Pons (tissue), 1 donor: ENCODE measurements around the gene SYNE2.
"Not testable (repeated sequence)": the region's sequence is repeated elsewhere in the genome, so short reads cannot be mapped to it uniquely, and the experiment has no call there.

ENCODE experiments used
- DNase-seq: peaks from one replicate; pipeline ENCODE4 v3.0.0-alpha.2; 2016; ENCODE audit warnings: low spot score

The SYNE2 gene

DNA sequence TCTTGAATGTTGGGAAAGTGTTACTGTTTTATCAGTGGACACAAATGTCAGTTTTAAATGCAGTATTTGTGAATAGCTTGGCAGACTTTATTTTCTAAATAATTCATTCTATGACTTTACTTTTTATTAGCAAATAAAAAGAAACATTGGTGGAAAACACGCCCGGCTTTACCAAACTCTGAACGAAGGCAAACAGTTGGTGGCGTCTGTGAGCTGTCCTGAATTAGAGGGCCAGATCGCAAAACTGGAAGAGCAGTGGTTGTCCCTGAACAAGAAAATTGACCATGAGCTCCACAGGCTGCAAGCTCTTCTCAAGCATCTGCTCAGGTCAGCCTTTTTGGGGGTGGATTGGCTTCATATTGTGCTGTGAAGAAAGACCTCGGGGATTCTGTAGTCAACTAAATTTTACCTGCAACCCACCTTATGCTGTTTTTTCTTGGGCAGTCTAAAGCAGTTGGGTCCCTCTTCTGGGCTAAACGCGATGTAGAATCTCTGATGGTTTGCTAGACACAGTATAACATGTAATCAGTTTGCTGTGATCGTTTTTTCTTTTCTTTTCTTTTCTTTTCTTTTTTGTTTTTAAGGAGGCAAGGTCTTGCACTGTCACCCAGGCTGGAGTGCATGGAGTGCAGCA is 285.0 kb downstream of the SYNE2 start:
- DNase-seq: peak; percentile 9

GRCh38 chr14:64147126-64147790 is 294.5 kb downstream of the SYNE2 start:
- no peak for DNase-seq

GRCh38 chr14:64149921-64150320 is 297.1 kb downstream of the SYNE2 start:
- no peak for DNase-seq

- DNase-seq: no peak
Observed at GRCh38 chr14:64158608-64159007, 305.8 kb downstream of the SYNE2 start.

DNA sequence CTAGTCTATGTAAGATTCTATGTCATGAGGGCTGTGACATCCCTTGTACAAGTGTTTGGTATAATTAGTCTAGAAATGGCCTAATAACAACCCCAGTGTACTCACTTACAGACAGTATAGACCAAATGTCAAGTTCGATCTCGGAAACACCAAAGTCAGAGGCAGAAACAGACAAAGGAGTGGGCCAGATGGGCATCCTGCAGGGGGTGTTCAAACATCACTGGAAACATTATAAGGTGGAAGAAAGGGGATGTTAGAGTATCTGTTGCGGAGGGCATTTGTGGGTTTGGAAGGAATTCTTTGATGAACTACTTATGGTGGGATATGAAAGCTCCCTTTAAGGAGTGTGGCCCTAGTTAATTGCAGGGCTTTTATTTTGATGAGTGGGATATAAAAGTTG is 306.8 kb downstream of the SYNE2 start:
- DNase-seq: no peak

GRCh38 chr14:64170181-64170580 is 317.4 kb downstream of the SYNE2 start:
- no peak for DNase-seq

DNA sequence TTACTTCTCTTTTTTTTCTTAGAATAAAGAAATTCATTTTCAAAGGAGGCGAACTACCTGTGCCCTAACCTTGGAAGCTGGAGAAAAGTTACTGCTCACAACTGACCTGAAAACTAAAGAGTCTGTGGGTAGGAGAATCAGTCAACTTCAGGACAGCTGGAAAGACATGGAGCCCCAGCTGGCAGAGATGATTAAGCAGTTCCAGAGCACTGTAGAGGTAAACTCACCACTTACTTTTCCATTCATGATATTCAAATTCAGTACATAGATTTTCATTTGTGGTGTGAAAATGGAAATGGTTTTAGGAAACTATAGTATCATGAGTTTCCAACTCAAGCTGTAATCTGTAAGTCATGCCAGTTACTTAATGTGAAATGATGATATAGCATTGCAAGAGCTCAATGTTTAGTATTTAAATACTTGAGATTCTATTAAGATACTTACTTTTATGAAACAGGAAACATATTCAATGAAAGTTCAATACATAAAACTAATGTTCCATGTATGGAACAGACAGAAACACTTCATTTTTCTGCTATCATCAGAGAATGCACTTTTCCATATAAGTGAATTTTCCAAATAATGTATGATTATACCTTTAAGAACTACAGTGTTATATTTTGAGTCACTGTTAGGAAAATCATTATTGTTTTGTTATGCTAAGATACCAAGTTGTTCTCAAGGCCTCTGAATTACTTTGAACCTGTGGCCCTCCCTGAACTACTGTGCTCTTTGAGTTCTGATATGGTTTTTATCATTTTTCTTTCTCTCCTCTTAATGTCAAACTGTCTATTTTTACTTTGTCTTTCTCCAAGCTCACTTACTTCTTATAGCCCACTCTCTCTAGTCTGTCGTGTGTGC is 322.3 kb downstream of the SYNE2 start:
- DNase-seq: no peak

DNA sequence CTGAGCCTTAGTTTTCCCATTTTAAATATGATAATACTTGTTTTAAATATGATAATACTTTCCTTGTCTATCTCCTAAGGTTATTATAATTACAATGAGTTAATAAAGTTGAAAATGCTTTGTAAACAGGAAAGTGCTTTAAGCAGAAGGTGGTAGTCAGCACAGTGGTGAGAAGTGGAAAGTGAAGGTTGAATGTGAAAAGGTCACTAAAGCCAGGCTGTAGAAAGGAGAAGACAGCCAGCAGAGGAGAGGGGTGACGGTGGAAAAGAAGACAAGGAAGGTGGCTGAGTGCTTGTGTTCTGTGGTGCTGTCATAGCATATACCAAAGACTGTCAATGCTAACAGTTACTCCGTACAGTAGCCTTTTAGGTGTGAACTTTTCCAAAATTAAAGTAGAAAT is 323.5 kb downstream of the SYNE2 start:
- no peak for DNase-seq

- no peak for DNase-seq
Observed at GRCh38 chr14:64178814-64179213, 326.0 kb downstream of the SYNE2 start.

DNA sequence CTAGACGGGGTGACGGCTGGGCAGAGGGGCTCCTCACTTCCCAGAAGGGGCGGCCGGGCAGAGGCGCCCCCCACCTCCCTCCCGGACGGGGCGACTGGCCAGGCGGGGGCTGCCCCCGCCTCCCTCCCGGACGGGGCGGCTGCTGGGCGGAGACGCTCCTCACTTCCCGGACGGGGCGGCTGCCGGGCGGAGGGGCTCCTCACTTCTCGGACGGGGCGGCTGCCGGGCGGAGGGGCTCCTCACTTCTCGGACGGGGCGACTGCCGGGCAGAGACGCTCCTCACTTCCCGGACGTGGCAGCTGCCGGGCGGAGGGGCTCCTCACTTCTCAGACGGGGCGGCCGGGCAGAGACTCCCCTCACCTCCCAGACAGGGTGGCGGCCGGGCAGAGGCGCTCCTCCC is 330.1 kb downstream of the SYNE2 start:
- DNase-seq: not testable (repeated sequence)

GRCh38 chr14:64184103-64184729 is 331.4 kb downstream of the SYNE2 start:
- no peak for DNase-seq

DNA sequence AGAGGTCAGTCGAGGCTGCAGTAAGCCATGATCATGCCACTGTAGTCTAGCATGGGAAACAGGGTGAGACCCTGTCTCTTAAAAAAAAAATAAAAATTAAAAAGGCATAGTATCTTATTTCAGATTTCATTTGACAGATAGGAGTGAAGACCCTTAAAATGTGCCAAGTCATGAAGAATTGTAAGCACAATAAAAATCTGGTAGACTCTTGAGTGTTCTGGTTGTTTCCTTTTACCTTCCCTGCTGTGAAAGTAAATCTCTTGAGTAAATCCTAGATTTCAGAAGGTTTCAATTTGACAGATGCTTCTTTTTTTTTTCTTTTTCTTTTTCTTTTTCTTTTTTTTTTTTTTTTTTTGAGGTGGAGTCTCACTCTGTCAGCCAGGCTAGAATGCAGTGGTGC is 332.4 kb downstream of the SYNE2 start:
- DNase-seq: no peak

- DNase-seq: no peak
Observed at GRCh38 chr14:64186231-64187129, 333.7 kb downstream of the SYNE2 start.

DNA sequence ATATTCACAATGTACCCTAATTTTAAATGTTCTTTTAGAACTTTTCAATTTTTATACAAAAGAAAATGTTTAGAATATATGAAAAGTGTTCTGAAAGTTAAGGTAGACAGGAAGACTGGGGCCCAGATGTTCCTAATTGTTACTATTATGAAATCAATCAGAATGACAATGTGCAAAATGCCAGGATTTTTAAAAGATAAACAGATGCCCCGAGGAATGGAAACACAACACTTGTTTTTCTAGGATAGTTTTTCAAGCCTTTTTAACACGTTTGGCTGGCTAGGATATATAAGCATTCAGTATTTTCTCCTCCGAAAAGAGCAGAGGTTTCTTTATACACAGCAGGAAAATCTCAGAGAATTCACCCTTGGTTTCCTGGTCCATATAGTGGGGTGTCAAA is 334.5 kb downstream of the SYNE2 start:
- DNase-seq: no peak

- DNase-seq: no peak
Observed at GRCh38 chr14:64190974-64191502, 338.2 kb downstream of the SYNE2 start.

- no peak for DNase-seq
Observed at GRCh38 chr14:64191756-64192155, 339.0 kb downstream of the SYNE2 start.

GRCh38 chr14:64193821-64194220 is 341.0 kb downstream of the SYNE2 start:
- no peak for DNase-seq

GRCh38 chr14:64194404-64194803 is 341.6 kb downstream of the SYNE2 start:
- DNase-seq: no peak

GRCh38 chr14:64195199-64195598 is 342.4 kb downstream of the SYNE2 start:
- no peak for DNase-seq

DNA sequence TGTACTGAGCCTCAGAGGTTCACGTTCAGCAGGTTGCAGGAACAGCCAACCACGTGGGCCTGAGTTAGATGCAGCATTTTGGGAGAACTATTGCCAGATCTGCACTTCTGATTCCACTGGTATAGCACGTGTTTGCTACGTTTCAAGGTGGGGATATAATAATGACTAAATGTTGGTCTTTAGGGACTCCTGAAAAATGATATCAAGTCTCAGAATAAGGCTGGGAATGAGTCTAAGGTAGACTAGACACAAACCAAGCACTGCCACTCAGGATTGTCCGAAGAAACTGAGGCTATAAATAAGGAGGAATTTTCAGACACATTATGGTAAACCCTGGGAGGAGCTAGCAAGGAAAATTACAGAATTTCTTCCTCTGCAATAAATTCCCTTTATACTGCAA is 343.3 kb downstream of the SYNE2 start:
- DNase-seq: no peak

GRCh38 chr14:64196814-64197411 is 344.1 kb downstream of the SYNE2 start:
- DNase-seq: peak; percentile 74
